GM12801 (cell line): Measurements from ENCODE around the gene STARD5.

Experiments
- CTCF ChIP-seq: IDR thresholded peaks from one replicate; pipeline ENCODE4 v1.5.1; 2011; ENCODE audit warnings: control low read depth; ENCODE audit not compliant: insufficient read length; ENCODE audit errors: extremely low read depth

Gene STARD5

GRCh38 chr15:81343371-81343770 lies 19.4 kb upstream of the STARD5 start:
- no peak for TF ChIP-seq CTCF

DNA sequence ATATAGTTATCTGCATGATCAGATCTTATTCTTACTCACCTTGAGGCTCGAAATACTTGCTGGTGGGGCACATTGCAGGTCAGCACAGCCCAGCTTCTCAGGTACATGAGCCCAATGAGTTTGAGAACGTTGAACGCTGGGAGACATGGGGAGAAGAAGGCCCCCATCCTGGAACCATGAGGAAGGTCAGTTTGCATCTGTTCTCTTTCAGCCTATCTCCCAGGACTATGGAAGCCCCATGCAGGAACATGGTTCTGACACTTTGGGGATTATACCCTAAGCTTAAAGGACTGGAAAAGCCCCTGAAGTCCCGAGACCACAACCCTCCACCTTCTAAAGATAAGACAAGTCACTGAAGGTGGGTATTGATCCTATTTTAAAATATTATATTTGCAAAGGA lies 17.4 kb upstream of the STARD5 start:
- no peak for TF ChIP-seq CTCF

GRCh38 chr15:81339851-81340250 lies 15.9 kb upstream of the STARD5 start:
- no peak for TF ChIP-seq CTCF

GRCh38 chr15:81339321-81339720 lies 15.4 kb upstream of the STARD5 start:
- TF ChIP-seq CTCF, result no peak

DNA sequence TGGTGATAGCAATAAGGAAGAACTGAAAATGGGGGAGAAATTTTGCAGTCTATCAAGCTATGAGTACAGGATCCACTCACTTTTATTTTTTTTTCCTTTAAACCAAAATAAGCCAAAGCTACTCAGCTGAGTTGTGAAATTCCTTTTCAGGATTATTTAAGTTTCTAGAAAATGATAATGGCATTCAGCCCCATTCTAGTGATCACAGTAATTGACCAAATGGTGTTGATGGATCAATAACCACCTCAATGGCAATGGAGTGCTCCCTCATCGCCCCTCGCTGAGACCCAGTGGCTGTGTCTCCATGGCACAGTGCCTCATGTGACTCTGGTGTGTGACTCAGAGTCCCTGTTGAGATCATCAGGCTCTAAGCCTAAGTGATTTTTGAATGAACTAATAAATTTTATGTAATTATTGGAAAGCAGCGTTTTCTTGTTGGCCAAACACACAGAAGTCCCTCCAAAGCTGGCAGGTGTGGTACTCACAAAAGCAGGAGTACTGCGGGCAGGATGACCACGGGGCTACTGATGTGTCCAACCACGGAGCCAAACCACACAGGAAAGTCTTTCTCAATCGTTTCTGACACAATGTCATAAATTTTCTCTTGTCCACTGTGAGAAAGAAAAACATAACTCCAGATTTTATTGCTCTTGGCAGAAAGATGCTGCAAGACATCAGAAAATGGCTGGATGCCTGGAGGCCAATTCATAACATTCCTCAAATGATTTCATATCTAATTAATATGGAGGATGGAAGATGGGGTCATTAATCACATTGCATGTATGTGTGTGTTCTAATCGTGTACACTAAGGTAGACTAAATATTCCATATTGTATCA lies 14.4 kb upstream of the STARD5 start:
- no peak for TF ChIP-seq CTCF

DNA sequence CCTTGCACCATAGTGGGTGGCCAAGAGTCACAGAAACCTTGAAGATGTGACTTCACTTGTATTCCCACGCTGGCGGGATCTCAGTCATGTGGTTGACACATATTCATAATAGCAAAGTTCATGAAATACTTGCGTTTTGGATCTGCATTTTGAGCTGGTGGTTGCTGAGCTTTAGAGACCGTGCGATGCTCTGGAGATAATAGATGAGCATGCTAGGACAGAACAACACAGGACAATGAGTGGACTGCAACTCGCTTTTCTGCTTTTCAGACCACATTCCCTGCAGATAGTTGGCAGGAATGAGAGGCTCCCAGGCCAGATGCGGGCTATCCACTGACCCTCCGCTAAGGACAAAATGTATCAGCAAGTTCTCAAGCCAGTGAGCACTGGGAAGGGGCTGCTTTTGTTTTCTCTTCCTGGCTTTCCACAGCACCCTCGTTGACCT lies 13.8 kb upstream of the STARD5 start:
- no peak for TF ChIP-seq CTCF

DNA sequence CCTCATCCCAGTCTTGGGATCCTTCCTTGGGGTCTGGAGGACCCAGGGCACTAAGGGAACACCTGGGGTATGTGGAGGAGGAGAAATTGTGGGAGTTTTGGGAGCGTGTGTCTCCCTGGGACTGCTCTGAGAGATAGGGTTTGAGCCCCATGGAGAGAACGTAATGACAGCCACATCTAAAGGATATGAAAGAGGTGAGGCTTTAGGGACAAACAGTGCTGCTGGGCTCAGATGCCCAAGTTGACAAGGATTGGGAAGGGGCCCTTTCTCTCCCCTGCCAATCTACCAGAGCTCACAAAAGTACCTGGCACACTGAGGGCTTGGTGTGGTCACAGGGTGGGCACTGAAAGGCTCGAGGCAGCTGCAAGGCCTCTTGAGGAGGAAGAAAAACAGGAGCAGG lies 13.3 kb upstream of the STARD5 start:
- no peak for TF ChIP-seq CTCF

GRCh38 chr15:81336568-81336967 lies 12.6 kb upstream of the STARD5 start:
- no peak for TF ChIP-seq CTCF
